ENCODE measurements around the gene HOXD3. TPM values are rescaled to one million over a fixed set of nuclear protein-coding genes. Genes with fewer than 3 reads are reported as not detected.
A peak's percentile ranks its signal among the peaks of the same experiment; 100 is the strongest.

Gene HOXD3
- total and polyA plus RNA-seq, 7 experiments from 2014 or later: not detected

DNA sequence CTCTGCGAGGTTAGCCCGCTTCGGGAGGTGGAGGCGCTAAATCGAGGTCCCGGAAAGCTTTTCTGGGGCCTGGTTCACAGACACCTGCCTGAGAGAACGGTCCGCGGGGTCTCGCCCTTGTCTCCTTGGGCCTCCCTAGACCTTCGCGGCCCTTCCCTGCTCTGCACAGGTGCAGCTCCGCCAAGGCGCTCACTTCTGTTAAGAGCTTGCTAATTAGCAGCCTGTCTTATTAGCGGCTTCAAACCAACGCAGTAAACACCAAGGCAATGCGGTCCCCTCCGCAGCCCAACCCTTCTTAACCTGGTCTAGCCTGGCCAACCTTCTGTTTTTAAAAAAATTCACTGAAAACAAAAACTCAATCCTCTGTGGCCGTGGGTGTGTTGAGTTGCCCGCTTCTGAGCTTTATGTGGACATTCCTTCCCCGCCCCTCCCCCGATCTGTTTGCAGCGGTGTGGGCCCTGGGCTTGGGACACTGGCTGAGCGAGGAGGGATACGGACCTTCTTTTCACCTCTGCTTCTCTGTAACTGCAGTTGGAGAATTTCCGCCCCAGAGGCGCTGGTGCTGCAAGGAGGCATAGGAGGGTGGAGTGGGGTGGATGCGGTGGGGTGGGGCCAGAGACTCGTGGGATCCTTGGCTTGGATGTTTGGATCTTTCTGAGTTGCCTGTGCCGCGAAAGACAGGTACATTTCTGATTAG lies 9.2 kb upstream of the HOXD3 start:
- Mint-ChIP-seq H3K4me3 (peak overlapping the region in 1 of 10 donors; percentile 10), H3K9me3 (peaks cover 0 to 5% (median 0%) of the 10 kb centered on the region in 11 donors), H3K27ac (no peak overlapping the region), H3K4me1 (peaks cover 0 to 14% (median 8%) of the 10 kb centered on the region in 7 donors), H3K27me3 (peaks cover 83 to 93% (median 89%) of the 10 kb centered on the region in 5 donors), H3K36me3 (no peaks in the 10 kb centered on the region)
- no peak for DNase-seq
- intact Hi-C loops (cut with micrococcal nuclease): no loop called here
- CTCF ChIA-PET: interaction anchor here (0.6 kb wide), 1 partner anchor 1080 kb away, joined by 6 read pairs; no protein-coding TSS in a partner anchor
- POLR2A ChIA-PET: no interaction called here
- Histone ChIP-seq H3K27me3 (ENCODE audit: control insufficient read depth in 2 of 2, insufficient read depth in 2 of 2, low read length in 2 of 2) (peaks cover 10 to 36% of the 10 kb centered on the region in 2 donors), H3K36me3 (ENCODE audit: control insufficient read depth in 2 of 3, insufficient read depth in 3 of 3, low read length in 3 of 3) (no peaks in the 10 kb centered on the region), H3K9me3 (ENCODE audit: control insufficient read depth in 2 of 3, low read length in 3 of 3) (no peaks in the 10 kb centered on the region), H3K4me1 (ENCODE audit: control insufficient read depth in 2 of 2, insufficient read depth in 2 of 2, low read length in 2 of 2) (no peaks in the 10 kb centered on the region), H3K27ac (ENCODE audit: low read depth, low read length) (no peak overlapping the region), H3K4me3 (ENCODE audit: low read length) (no peak overlapping the region)
- no peak for ATAC-seq

GRCh38 chr2:176148751-176149421 lies 8.2 kb upstream of the HOXD3 start:
- Mint-ChIP-seq H3K27ac (no peak overlapping the region), H3K27me3 (peaks cover 81 to 93% (median 88%) of the 10 kb centered on the region in 5 donors), H3K36me3 (no peaks in the 10 kb centered on the region), H3K4me3 (peak overlapping the region in 1 of 10 donors; percentile 16), H3K4me1 (peaks cover 0 to 14% (median 8%) of the 10 kb centered on the region in 7 donors), H3K9me3 (peaks cover 0 to 5% (median 0%) of the 10 kb centered on the region in 11 donors)
- ATAC-seq (no peak), DNase-seq (no peak)
- POLR2A ChIA-PET: no interaction called here
- no peak overlapping the region for H3K27ac ChIP-seq (ENCODE audit: low read depth, low read length)
- intact Hi-C loops (cut with micrococcal nuclease): no loop called here
- peaks cover 10 to 36% of the 10 kb centered on the region in 2 donors for H3K27me3 ChIP-seq (ENCODE audit: control insufficient read depth in 2 of 2, insufficient read depth in 2 of 2, low read length in 2 of 2)
- H3K9me3 ChIP-seq (ENCODE audit: control insufficient read depth in 2 of 3, low read length in 3 of 3): no peaks in the 10 kb centered on the region
- no peak overlapping the region for H3K4me3 ChIP-seq (ENCODE audit: low read length)
- CTCF ChIA-PET: no interaction called here
- no peaks in the 10 kb centered on the region for H3K36me3 ChIP-seq (ENCODE audit: control insufficient read depth in 2 of 3, insufficient read depth in 3 of 3, low read length in 3 of 3)
- no peaks in the 10 kb centered on the region for H3K4me1 ChIP-seq (ENCODE audit: control insufficient read depth in 2 of 2, insufficient read depth in 2 of 2, low read length in 2 of 2)

- DNase-seq (no peak), ATAC-seq (no peak)
- no peaks in the 10 kb centered on the region for H3K4me1 ChIP-seq (ENCODE audit: control insufficient read depth in 2 of 2, insufficient read depth in 2 of 2, low read length in 2 of 2)
- Mint-ChIP-seq H3K27ac (no peak overlapping the region), H3K4me3 (no peak overlapping the region), H3K27me3 (peaks cover 80 to 95% (median 88%) of the 10 kb centered on the region in 5 donors), H3K9me3 (peaks cover 0 to 5% (median 0%) of the 10 kb centered on the region in 11 donors), H3K4me1 (peaks cover 0 to 14% (median 8%) of the 10 kb centered on the region in 7 donors), H3K36me3 (no peaks in the 10 kb centered on the region)
- no peaks in the 10 kb centered on the region for H3K9me3 ChIP-seq (ENCODE audit: control insufficient read depth in 2 of 3, low read length in 3 of 3)
- H3K27me3 ChIP-seq (ENCODE audit: control insufficient read depth in 2 of 2, insufficient read depth in 2 of 2, low read length in 2 of 2): peaks cover 10 to 40% of the 10 kb centered on the region in 2 donors
- intact Hi-C loops (cut with micrococcal nuclease): no loop called here
- H3K36me3 ChIP-seq (ENCODE audit: control insufficient read depth in 2 of 3, insufficient read depth in 3 of 3, low read length in 3 of 3): no peaks in the 10 kb centered on the region
- POLR2A ChIA-PET: no interaction called here
- H3K27ac ChIP-seq (ENCODE audit: low read depth, low read length): no peak overlapping the region
- CTCF ChIA-PET: no interaction called here
- H3K4me3 ChIP-seq (ENCODE audit: low read length): no peak overlapping the region
These were observed 7.6 kb upstream of the HOXD3 start for GRCh38 chr2:176149481-176149938.

DNA sequence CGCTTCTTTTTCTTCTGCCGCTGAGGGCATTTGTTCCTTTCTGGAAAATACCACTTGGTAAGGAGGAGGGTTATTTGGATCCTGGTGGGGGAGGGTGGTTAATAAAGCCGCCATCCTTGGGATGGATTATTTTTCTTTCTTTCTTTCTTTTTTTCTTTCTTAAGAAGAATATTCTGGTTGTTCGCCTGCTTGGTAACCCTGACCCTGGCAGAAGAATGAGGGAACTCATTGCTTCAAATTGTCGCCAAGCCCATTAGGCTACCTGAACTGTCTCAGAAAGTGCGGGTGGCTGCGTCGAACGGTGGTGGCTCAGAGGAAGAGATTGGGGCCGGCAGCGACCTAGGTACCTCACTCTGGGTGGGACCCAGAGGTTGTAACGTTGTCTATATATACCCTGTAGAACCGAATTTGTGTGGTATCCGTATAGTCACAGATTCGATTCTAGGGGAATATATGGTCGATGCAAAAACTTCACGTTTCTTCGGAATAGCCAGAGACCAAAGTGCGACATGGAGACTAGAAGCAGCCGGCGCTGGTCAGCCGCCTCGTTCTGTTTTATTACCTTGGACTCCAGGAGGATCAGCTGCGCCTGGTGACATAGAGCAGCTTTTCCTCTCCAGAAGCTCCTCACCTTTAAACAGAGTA lies 7.0 kb upstream of the HOXD3 start:
- DNase-seq (no peak), ATAC-seq (no peak)
- Histone ChIP-seq H3K4me3 (ENCODE audit: low read length) (no peak overlapping the region), H3K36me3 (ENCODE audit: control insufficient read depth in 2 of 3, insufficient read depth in 3 of 3, low read length in 3 of 3) (no peaks in the 10 kb centered on the region), H3K27me3 (ENCODE audit: control insufficient read depth in 2 of 2, insufficient read depth in 2 of 2, low read length in 2 of 2) (peaks cover 10 to 42% of the 10 kb centered on the region in 2 donors), H3K4me1 (ENCODE audit: control insufficient read depth in 2 of 2, insufficient read depth in 2 of 2, low read length in 2 of 2) (no peaks in the 10 kb centered on the region), H3K9me3 (ENCODE audit: control insufficient read depth in 2 of 3, low read length in 3 of 3) (no peaks in the 10 kb centered on the region), H3K27ac (ENCODE audit: low read depth, low read length) (no peak overlapping the region)
- intact Hi-C loops (cut with micrococcal nuclease): no loop called here
- Mint-ChIP-seq H3K27me3 (peaks cover 80 to 95% (median 88%) of the 10 kb centered on the region in 5 donors), H3K36me3 (no peaks in the 10 kb centered on the region), H3K4me1 (peaks cover 0 to 14% (median 8%) of the 10 kb centered on the region in 7 donors), H3K4me3 (peak overlapping the region in 3 of 10 donors; percentile 2 to 10 (median 7)), H3K27ac (no peak overlapping the region), H3K9me3 (peaks cover 0 to 5% (median 0%) of the 10 kb centered on the region in 11 donors)
- POLR2A ChIA-PET: no interaction called here
- CTCF ChIA-PET: no interaction called here

DNA sequence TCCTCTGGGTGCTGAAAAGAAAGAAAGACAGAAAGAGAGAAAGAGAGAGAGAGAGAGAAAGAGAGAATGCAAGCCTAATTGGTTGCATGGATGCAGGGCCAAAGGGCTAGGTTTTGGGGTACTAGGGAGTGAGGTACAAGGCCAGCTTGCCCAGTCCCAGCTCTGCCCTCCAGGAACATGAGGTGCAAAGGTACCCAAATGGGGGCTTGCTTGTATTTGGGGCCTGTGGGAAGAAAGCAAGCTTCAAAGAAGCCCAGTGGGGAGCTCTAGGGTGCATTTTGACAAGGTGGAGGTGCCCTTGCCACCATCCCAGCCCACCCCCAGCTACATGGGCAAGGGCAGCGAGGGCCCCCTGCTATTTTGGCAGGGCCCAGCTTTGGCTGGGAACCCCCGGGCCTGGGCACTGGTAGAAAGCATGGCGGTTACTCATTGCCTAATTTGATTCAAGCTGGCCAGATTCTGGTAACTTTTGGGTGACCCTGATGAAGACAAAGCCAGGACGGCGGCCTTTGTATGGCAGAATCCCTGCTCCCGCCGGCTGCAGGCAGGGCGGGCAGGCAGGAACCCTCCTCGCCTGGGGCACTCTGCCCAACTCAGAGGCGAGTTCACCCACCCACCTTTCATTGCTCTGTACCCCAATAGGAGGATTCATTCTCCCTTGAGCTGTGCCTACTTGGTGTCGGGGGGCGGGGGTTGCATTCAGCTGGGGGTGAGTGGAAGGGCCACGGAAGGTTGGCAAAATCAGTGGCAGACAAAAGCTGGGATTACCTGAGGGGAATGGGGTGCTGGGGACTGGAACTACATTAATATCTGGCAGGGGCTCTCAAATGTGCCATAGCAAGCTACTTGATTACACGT lies 6.3 kb upstream of the HOXD3 start:
- POLR2A ChIA-PET: no interaction called here

More for the DNA sequence above, 6.3 kb upstream of the HOXD3 start:
- CTCF ChIA-PET: no interaction called here
- no peak overlapping the region for H3K27ac ChIP-seq (ENCODE audit: low read depth, low read length)
- no peaks in the 10 kb centered on the region for H3K4me1 ChIP-seq (ENCODE audit: control insufficient read depth in 2 of 2, insufficient read depth in 2 of 2, low read length in 2 of 2)
- H3K9me3 Mint-ChIP-seq: peaks cover 0 to 7% (median 0%) of the 10 kb centered on the region in 11 donors
- peaks cover 0 to 14% (median 8%) of the 10 kb centered on the region in 7 donors for H3K4me1 Mint-ChIP-seq
- H3K27me3 ChIP-seq (ENCODE audit: control insufficient read depth in 2 of 2, insufficient read depth in 2 of 2, low read length in 2 of 2): peaks cover 10 to 48% of the 10 kb centered on the region in 2 donors
- H3K4me3 ChIP-seq (ENCODE audit: low read length): no peak overlapping the region
- no peak overlapping the region for H3K27ac Mint-ChIP-seq
- H3K36me3 Mint-ChIP-seq: no peaks in the 10 kb centered on the region
- peaks cover 82 to 95% (median 88%) of the 10 kb centered on the region in 5 donors for H3K27me3 Mint-ChIP-seq
- no peak for ATAC-seq
- H3K9me3 ChIP-seq (ENCODE audit: control insufficient read depth in 2 of 3, low read length in 3 of 3): no peaks in the 10 kb centered on the region
- intact Hi-C loops (cut with micrococcal nuclease): no loop called here
- peak overlapping the region in 4 of 10 donors; percentile 2 to 20 (median 12) for H3K4me3 Mint-ChIP-seq
- no peak for DNase-seq
- H3K36me3 ChIP-seq (ENCODE audit: control insufficient read depth in 2 of 3, insufficient read depth in 3 of 3, low read length in 3 of 3): no peaks in the 10 kb centered on the region
